ENCODE results near the gene MT1E. TPM values are rescaled to one million over a fixed set of nuclear protein-coding genes. Genes with fewer than 3 reads are reported as not detected.
A peak's percentile ranks its signal among the peaks of the same experiment; 100 is the strongest.
"Not testable (repeated sequence)": the region's sequence is repeated elsewhere in the genome, so short reads cannot be mapped to it uniquely, and the experiment has no call there.

MT1E gene
- total RNA-seq, 1 donor from 2014 or later = 193 TPM

- DNase-seq (ENCODE audit: low read depth) = no peak
These were observed 20.3 kb downstream of the MT1E start for GRCh38 chr16:56645838-56646237.

GRCh38 chr16:56647641-56648431, 22.3 kb downstream of the MT1E start:
- DNase-seq (ENCODE audit: low read depth) = no peak

GRCh38 chr16:56649271-56649670, 23.7 kb downstream of the MT1E start:
- no peak for DNase-seq (ENCODE audit: low read depth)

- DNase-seq (ENCODE audit: low read depth) = peak; percentile 48
These were observed 24.2 kb downstream of the MT1E start for GRCh38 chr16:56649820-56650219.

GRCh38 chr16:56651586-56651985, 26.0 kb downstream of the MT1E start, which contains the start of gene MT1B:
TSS of gene MT1B (plus strand) at chr16:56651886. CDS start at chr16:56651954, 68 bp downstream.
- no peak for DNase-seq (ENCODE audit: low read depth)

- no peak for DNase-seq (ENCODE audit: low read depth)
These were observed 27.0 kb downstream of the MT1E start for GRCh38 chr16:56652600-56652999.

- no peak for DNase-seq (ENCODE audit: low read depth)
These were observed 27.6 kb downstream of the MT1E start for GRCh38 chr16:56653218-56653617.

GRCh38 chr16:56657555-56658326, 32.2 kb downstream of the MT1E start, which contains the start of gene MT1F:
TSS of gene MT1F (plus strand) at chr16:56657959. CDS start at chr16:56658059, 100 bp downstream.
- DNase-seq (ENCODE audit: low read depth) = peak; percentile 82

GRCh38 chr16:56658327-56658875, 32.8 kb downstream of the MT1E start:
- no peak for DNase-seq (ENCODE audit: low read depth)

- no peak for DNase-seq (ENCODE audit: low read depth)
These were observed 37.1 kb downstream of the MT1E start for GRCh38 chr16:56662357-56663354.

GRCh38 chr16:56664506-56664905, 38.9 kb downstream of the MT1E start:
- DNase-seq (ENCODE audit: low read depth) = no peak

- DNase-seq (ENCODE audit: low read depth) = peak; percentile 42
These were observed 40.0 kb downstream of the MT1E start for GRCh38 chr16:56665286-56666261.

GRCh38 chr16:56667581-56668571, 42.3 kb downstream of the MT1E start, which contains the start of gene MT1G:
TSS of gene MT1G (minus strand) at chr16:56668065. CDS start at chr16:56667993, 72 bp downstream.
- peak; percentile 33 for DNase-seq (ENCODE audit: low read depth)

GRCh38 chr16:56669005-56669839, 43.6 kb downstream of the MT1E start, which contains the start of gene MT1H:
TSS of gene MT1H (plus strand) at chr16:56669814. CDS start at chr16:56669885, 71 bp downstream.
- DNase-seq (ENCODE audit: low read depth) = peak; percentile 25

- DNase-seq (ENCODE audit: low read depth) = no peak
These were observed 44.4 kb downstream of the MT1E start for GRCh38 chr16:56669840-56670619.

- DNase-seq (ENCODE audit: low read depth) = no peak
These were observed 45.0 kb downstream of the MT1E start for GRCh38 chr16:56670620-56670934.

GRCh38 chr16:56671691-56672090, 46.1 kb downstream of the MT1E start:
- not testable (repeated sequence) for DNase-seq (ENCODE audit: low read depth)
